ENCODE measurements around the gene MEIS2. TPM values are rescaled to one million over a fixed set of nuclear protein-coding genes. Genes with fewer than 3 reads are reported as not detected.

The MEIS2 gene
- total and polyA plus RNA-seq, 2 donors (not counting 3 experiments of a cell fraction or from before 2014, with no cell fraction given): 22.5 to 26.2 TPM

DNA sequence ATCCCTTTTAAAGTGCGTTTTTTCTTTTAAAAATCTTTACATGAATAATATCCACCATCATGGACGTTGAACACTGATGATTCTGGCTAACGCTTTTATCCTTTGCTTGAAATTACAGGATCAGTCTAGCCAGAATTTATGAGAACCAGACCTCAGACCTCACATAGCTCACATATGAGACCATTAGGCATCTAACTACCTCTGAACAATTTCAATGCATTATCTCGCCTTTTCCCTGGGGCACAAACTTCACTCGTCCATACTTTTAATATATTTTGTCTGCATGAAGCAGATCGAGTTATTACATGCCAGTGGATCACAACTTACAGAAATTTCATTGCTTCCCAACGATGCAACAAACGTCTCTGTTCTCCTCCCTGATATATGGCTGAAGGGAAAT is 105.6 kb downstream of the MEIS2 start:
- CTCF ChIA-PET: no interaction called here
- TF ChIP-seq MAX (IDR thresholded peaks at IDR 0.05; ENCODE audit: insufficient read depth, insufficient read length) (no peak), JUN (IDR thresholded peaks at IDR 0.05; ENCODE audit: borderline replicate concordance, insufficient read depth, insufficient read length, low read depth) (no peak), GATA2 (IDR thresholded peaks at IDR 0.05; ENCODE audit: insufficient read depth, insufficient read length, low read depth, low read length) (no peak), FOS (IDR thresholded peaks at IDR 0.05; ENCODE audit: borderline replicate concordance, insufficient read depth, low read length) (no peak), POLR2A (IDR thresholded peaks at IDR 0.05; ENCODE audit: low read depth, low read length) (no peak), EZH2 (IDR thresholded peaks at IDR 0.05; ENCODE audit: borderline replicate concordance, low read depth, low read length, severe bottlenecking) (no peak), MYC (IDR thresholded peaks at IDR 0.05; ENCODE audit: low read depth, low read length) (no peak), POLR2AphosphoS5 (IDR thresholded peaks at IDR 0.05; ENCODE audit: insufficient read depth, low read depth, low read length) (no peak)
- TF ChIP-seq, protein P1, sequence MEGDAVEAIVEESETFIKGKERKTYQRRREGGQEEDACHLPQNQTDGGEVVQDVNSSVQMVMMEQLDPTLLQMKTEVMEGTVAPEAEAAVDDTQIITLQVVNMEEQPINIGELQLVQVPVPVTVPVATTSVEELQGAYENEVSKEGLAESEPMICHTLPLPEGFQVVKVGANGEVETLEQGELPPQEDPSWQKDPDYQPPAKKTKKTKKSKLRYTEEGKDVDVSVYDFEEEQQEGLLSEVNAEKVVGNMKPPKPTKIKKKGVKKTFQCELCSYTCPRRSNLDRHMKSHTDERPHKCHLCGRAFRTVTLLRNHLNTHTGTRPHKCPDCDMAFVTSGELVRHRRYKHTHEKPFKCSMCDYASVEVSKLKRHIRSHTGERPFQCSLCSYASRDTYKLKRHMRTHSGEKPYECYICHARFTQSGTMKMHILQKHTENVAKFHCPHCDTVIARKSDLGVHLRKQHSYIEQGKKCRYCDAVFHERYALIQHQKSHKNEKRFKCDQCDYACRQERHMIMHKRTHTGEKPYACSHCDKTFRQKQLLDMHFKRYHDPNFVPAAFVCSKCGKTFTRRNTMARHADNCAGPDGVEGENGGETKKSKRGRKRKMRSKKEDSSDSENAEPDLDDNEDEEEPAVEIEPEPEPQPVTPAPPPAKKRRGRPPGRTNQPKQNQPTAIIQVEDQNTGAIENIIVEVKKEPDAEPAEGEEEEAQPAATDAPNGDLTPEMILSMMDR (IDR thresholded peaks at IDR 0.05; ENCODE audit: extremely low read depth in 1 of 2, insufficient read depth in 1 of 2, low read depth in 1 of 2, low read length in 2 of 2): no peak
- intact Hi-C loops (cut with micrococcal nuclease) (no loop called here), dilution Hi-C loops (cut with MboI; ENCODE audit: extremely low pct_ligation_motif_present, low sequenced_read_pairs) (no loop called here)
- Histone ChIP-seq H4K20me1 (replicated peaks; ENCODE audit: control insufficient read depth, extremely low read depth, insufficient read depth, low read length) (no peaks in the 10 kb centered on the region), H3K79me2 (ENCODE audit: control insufficient read depth, insufficient read depth, low read length) (no peaks in the 10 kb centered on the region), H2AFZ (ENCODE audit: low read depth, low read length) (no peak overlapping the region), H3K27ac (ENCODE audit: insufficient read depth, low read depth, low read length) (no peak overlapping the region), H3K9me3 (replicated peaks; ENCODE audit: control insufficient read depth, insufficient read depth, low read length) (no peaks in the 10 kb centered on the region), H3K4me2 (ENCODE audit: insufficient read depth, low read length) (no peak overlapping the region), H3K9me1 (replicated peaks; ENCODE audit: control insufficient read depth, extremely low read depth, insufficient read depth, low read length) (no peaks in the 10 kb centered on the region), H3K4me3 (replicated peaks in 1 of 3; ENCODE audit: insufficient read depth in 1 of 3, low read depth in 1 of 3, low read length in 3 of 3) (no peak overlapping the region), H3K4me1 (ENCODE audit: control insufficient read depth, extremely low read depth, insufficient read depth, low read length) (no peaks in the 10 kb centered on the region), H3K9ac (replicated peaks; ENCODE audit: extremely low read depth, insufficient read depth, low read length) (no peak overlapping the region), H3K27me3 (ENCODE audit: control insufficient read depth in 2 of 2, insufficient read depth in 2 of 2, low read length in 2 of 2) (no peaks in the 10 kb centered on the region), H3K36me3 (ENCODE audit: control insufficient read depth in 2 of 2, extremely low read depth in 1 of 2, insufficient read depth in 2 of 2, low read length in 2 of 2) (no peaks in the 10 kb centered on the region)
- POLR2A ChIA-PET: no interaction called here
- DNase-seq (ENCODE audit: low read depth, low spot score) (no peak), FAIRE-seq (no peak)
- BruUV-seq (replicated peaks): no TSS peak
